Suppressor macrophage treated with lipopolysaccharide for 4 hours (primary cell): ENCODE measurements around the gene SGO2.
"Not testable (repeated sequence)": the region's sequence is repeated elsewhere in the genome, so short reads cannot be mapped to it uniquely, and the experiment has no call there.

Source experiments
- DNase-seq: peaks from one replicate; pipeline ENCODE4 v3.0.0-alpha.2; 2020

SGO2 gene

GRCh38 chr2:200624026-200624425 is 98.0 kb downstream of the SGO2 start:
- no peak for DNase-seq

DNA sequence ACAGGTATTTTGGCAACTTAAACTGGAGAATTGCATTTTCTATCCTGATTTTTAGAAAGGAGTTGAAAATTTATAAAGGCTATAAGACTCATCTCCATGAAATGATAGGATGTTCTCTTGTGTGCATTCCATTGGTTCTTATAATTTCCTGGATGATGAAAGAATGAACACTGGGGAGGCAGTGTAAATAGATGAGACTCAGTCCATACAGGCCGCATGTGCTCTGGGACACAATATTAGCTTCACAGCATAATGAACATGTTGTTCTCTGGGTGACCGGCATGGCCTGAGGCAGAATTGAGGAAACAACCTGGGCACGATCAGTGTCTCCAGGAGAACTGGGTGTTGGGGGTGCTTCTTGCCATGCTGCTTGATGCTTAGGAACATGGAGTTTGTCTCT is 98.7 kb downstream of the SGO2 start:
- no peak for DNase-seq

GRCh38 chr2:200625282-200625681 is 99.3 kb downstream of the SGO2 start:
- no peak for DNase-seq

GRCh38 chr2:200625958-200626363 is 100.0 kb downstream of the SGO2 start:
- DNase-seq, result peak; percentile 17

DNA sequence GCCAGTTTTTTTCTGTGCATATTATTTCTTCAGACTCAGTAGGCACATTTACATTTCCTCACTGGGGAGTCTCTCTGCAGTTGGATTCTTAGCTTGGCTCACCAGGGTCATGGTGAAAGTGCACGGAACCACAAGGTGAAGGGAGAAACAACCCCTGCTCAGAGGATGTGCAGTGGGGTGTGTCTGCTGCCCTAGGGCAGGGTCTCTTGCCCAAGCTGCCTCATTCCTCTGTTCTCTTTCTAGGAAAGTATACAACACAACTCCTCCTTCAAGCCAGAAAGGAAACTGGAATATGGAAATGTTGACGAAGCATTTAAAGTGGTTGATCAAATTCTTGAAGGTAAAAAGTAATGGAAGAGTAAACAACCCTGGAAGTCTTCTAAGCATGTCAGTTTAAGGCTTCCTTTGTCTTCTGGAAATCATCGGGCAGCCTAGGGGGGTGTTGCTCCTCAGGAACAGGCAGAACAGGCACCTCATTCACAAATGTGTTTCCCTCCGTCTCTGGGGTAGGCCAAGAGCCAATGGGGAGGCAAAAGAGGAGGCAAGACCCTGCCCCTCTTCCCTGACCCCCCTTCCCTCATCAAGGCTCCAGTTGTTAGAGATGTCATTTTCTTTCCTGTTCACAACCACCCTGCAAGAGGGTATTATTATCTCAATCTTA is 101.2 kb downstream of the SGO2 start:
- no peak for DNase-seq

- not testable (repeated sequence) for DNase-seq
Observed at GRCh38 chr2:200628461-200628860, 102.5 kb downstream of the SGO2 start.

DNA sequence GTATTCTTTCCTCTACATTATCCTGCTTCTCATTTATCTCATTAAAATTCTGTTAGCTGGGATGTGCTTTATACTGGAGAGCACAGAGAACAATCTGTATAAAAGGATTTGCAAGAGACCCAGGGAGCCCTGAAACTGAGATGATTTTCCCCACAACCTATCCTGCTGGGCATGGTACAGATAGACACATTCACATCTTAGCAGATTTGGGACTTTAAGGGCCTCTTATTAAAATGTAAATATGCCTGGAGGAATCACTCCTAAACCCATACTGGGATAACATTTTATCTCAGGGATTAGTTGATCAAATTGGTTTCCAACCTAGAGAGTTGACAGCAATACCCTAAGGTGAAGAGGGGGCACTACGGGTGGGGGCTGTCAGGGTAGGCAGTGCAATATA is 105.3 kb downstream of the SGO2 start:
- DNase-seq, result no peak
